IMR-90 (cell line): ENCODE results near the gene LRFN2. TPM values are rescaled to one million over a fixed set of nuclear protein-coding genes. Genes with fewer than 3 reads are reported as not detected.

Experiments
- ATAC-seq: fragments of 200-7000 bp; cut with Tn5 transposase; 2 replicates; pipeline ENCODE4 v1.9.1; 2020; ENCODE audit warnings: low read depth, mild to moderate bottlenecking, moderate library complexity
- BruUV-seq: library from RNA; stranded (reverse); fragments of 400-500 nt; replicated peaks from 2 replicates; lab custom pipeline; 2021; lab: Mats Ljungman, UMichigan
- CTCF ChIA-PET: fragments of 300-600 bp; formaldehyde crosslinking; extraction: SDS; loops from one replicate; lab custom pipeline; 2021; ENCODE audit warnings: antibody characterized with exemption; lab: Yijun Ruan, JAX
- POLR2A ChIA-PET: fragments of 300-600 bp; sonication (Branson Sonifier 250); formaldehyde crosslinking; loops from one replicate; lab custom pipeline; 2022; ENCODE audit warnings: antibody characterized with exemption; ENCODE audit not compliant: unreplicated experiment; lab: Charles Lee
- DNase-seq: peaks from one replicate; pipeline ENCODE4 v3.0.0; 2013
- H2AFZ ChIP-seq: replicated peaks from 2 replicates; pipeline ENCODE3; 2013; ENCODE audit warnings: low read length, mild to moderate bottlenecking; ENCODE audit not compliant: poor library complexity
- H2AK5ac ChIP-seq: 2 replicates; pipeline ENCODE4 v1.6.1; 2013; ENCODE audit warnings: low read depth, low read length, inconsistent platforms
- H2AK9ac ChIP-seq: replicated peaks from 2 replicates; pipeline ENCODE3; 2013; ENCODE audit warnings: mild to moderate bottlenecking, low read depth, low read length, moderate library complexity; ENCODE audit not compliant: poor library complexity
- H2BK120ac ChIP-seq: 2 replicates; pipeline ENCODE4 v1.6.1; 2013; ENCODE audit warnings: low read depth, low read length, inconsistent platforms
- H2BK15ac ChIP-seq: 3 replicates; pipeline ENCODE4 v1.6.1; 2013; ENCODE audit warnings: low read depth, low read length, inconsistent platforms
- H2BK20ac ChIP-seq: 2 replicates; pipeline ENCODE4 v1.6.1; 2013; ENCODE audit warnings: low read depth, mild to moderate bottlenecking, inconsistent platforms, low read length, moderate library complexity
- H2BK5ac ChIP-seq: 2 replicates; pipeline ENCODE4 v1.6.1; 2013; ENCODE audit warnings: mild to moderate bottlenecking, low read depth, low read length, inconsistent platforms; ENCODE audit not compliant: poor library complexity, severe bottlenecking
- H3K14ac ChIP-seq: replicated peaks from 2 replicates; pipeline ENCODE4 v1.6.1; 2013; ENCODE audit warnings: low read depth, low read length, inconsistent platforms
- H3K18ac ChIP-seq: 2 replicates; pipeline ENCODE4 v1.6.1; 2013; ENCODE audit warnings: low read depth, low read length, control low read depth
- H3K23ac ChIP-seq: 2 replicates; pipeline ENCODE4 v1.6.1; 2013; ENCODE audit warnings: low read depth, low read length, inconsistent platforms
- H3K27ac ChIP-seq: 2 replicates; pipeline ENCODE4 v1.5.1; 2013; ENCODE audit warnings: mild to moderate bottlenecking, control low read depth, low read length; ENCODE audit not compliant: insufficient read depth
- H3K27me3 ChIP-seq: 2 replicates; pipeline ENCODE4 v1.6.1; 2013; ENCODE audit warnings: low read length; ENCODE audit not compliant: control insufficient read depth, insufficient read depth
- H3K36me3 ChIP-seq: 2 replicates; pipeline ENCODE4 v1.6.1; 2013; ENCODE audit warnings: low read length, mixed read lengths; ENCODE audit not compliant: control insufficient read depth, insufficient read depth
- H3K4ac ChIP-seq: 2 replicates; pipeline ENCODE4 v1.6.1; 2013; ENCODE audit warnings: low read depth, low read length, inconsistent platforms
- H3K4me1 ChIP-seq: 2 replicates; pipeline ENCODE4 v1.6.1; 2013; ENCODE audit warnings: low read length, mixed read lengths; ENCODE audit not compliant: control insufficient read depth, insufficient read depth
- H3K4me2 ChIP-seq: 2 replicates; pipeline ENCODE4 v1.6.1; 2013; ENCODE audit warnings: low read depth, mild to moderate bottlenecking, control low read depth, low read length, moderate library complexity
- H3K4me3 ChIP-seq: 2 replicates; pipeline ENCODE4 v1.5.1; 2013; ENCODE audit warnings: low read depth, mild to moderate bottlenecking, control low read depth, low read length, moderate library complexity; ENCODE audit not compliant: insufficient read depth
- H3K56ac ChIP-seq: 2 replicates; pipeline ENCODE4 v1.6.1; 2013; ENCODE audit warnings: low read length, inconsistent platforms; ENCODE audit not compliant: insufficient read depth; ENCODE audit errors: extremely low read depth
- H3K79me1 ChIP-seq, 2 experiments: 2 replicates each; pipeline ENCODE4 v1.6.1; 2013; ENCODE audit warnings: low read length in 2 of 2, inconsistent platforms in 1 of 2, low read depth in 1 of 2
- H3K9ac ChIP-seq: 2 replicates; pipeline ENCODE4 v1.6.1; 2013; ENCODE audit warnings: low read depth, low read length, control low read depth
- H3K9me1 ChIP-seq: 2 replicates; pipeline ENCODE4 v1.6.1; 2013; ENCODE audit warnings: low read length, inconsistent platforms; ENCODE audit not compliant: insufficient read depth
- H3K9me3 ChIP-seq: 2 replicates; pipeline ENCODE4 v1.6.1; 2013; ENCODE audit warnings: low read length; ENCODE audit not compliant: control insufficient read depth, insufficient read depth
- H4K20me1 ChIP-seq: 2 replicates; pipeline ENCODE4 v1.6.1; 2013; ENCODE audit warnings: low read length, inconsistent platforms; ENCODE audit not compliant: insufficient read depth
- H4K5ac ChIP-seq: 2 replicates; pipeline ENCODE4 v1.6.1; 2013; ENCODE audit warnings: mild to moderate bottlenecking, low read depth, low read length, control low read depth
- H4K8ac ChIP-seq, 2 experiments: 2 replicates each; pipeline ENCODE4 v1.6.1; 2013; ENCODE audit warnings: low read depth in 2 of 2, low read length in 2 of 2, control low read depth in 1 of 2, inconsistent platforms in 1 of 2
- H4K91ac ChIP-seq: 2 replicates; pipeline ENCODE4 v1.6.1; 2013; ENCODE audit warnings: low read depth, low read length, inconsistent platforms; ENCODE audit not compliant: insufficient read depth
- BHLHE40 ChIP-seq: fragments of 150-350 bp; IDR thresholded peaks from 2 replicates; pipeline ENCODE4 v1.6.1; 2016; ENCODE audit warnings: mild to moderate bottlenecking, low read depth, low read length
- CEBPB ChIP-seq: IDR thresholded peaks from 2 replicates; pipeline ENCODE4 v1.6.1; 2012; ENCODE audit warnings: low read depth, low read length, improper control_type of control experiment
- CHD1 ChIP-seq: IDR thresholded peaks from 2 replicates; pipeline ENCODE4 v1.6.1; 2012; ENCODE audit warnings: low read depth, low read length, improper control_type of control experiment
- CTCF ChIP-seq: conservative IDR thresholded peaks from 2 replicates; pipeline ENCODE4 v1.5.1; 2012; ENCODE audit warnings: mild to moderate bottlenecking, low read depth, low read length, improper control_type of control experiment
- FOS ChIP-seq: fragments of 150-350 bp; IDR thresholded peaks from 2 replicates; pipeline ENCODE4 v1.6.1; 2016; ENCODE audit warnings: low read depth, low read length
- MAFK ChIP-seq: IDR thresholded peaks from 2 replicates; pipeline ENCODE4 v1.6.1; 2012; ENCODE audit warnings: low read depth, low read length, improper control_type of control experiment
- MAZ ChIP-seq: IDR thresholded peaks from 2 replicates; pipeline ENCODE4 v1.6.1; 2012; ENCODE audit warnings: low read depth, mild to moderate bottlenecking, low read length, improper control_type of control experiment, moderate library complexity, borderline replicate concordance
- MXI1 ChIP-seq: IDR thresholded peaks from 2 replicates; pipeline ENCODE4 v1.6.1; 2012; ENCODE audit warnings: low read depth, mild to moderate bottlenecking, low read length, moderate library complexity, borderline replicate concordance
- NFE2L2 ChIP-seq: fragments of 150-350 bp; IDR thresholded peaks from 2 replicates; pipeline ENCODE4 v1.6.1; 2016; ENCODE audit warnings: low read depth, mild to moderate bottlenecking, low read length
- POLR2A ChIP-seq: IDR thresholded peaks from 2 replicates; pipeline ENCODE4 v1.6.1; 2012; ENCODE audit warnings: mild to moderate bottlenecking, low read depth, low read length
- RAD21 ChIP-seq: IDR thresholded peaks from 2 replicates; pipeline ENCODE4 v1.6.1; 2012; ENCODE audit warnings: low read length, improper control_type of control experiment
- RCOR1 ChIP-seq: IDR thresholded peaks from 2 replicates; pipeline ENCODE4 v1.6.1; 2012; ENCODE audit warnings: mild to moderate bottlenecking, low read length, improper control_type of control experiment; ENCODE audit not compliant: insufficient replicate concordance
- RFX5 ChIP-seq: IDR thresholded peaks from 2 replicates; pipeline ENCODE4 v1.8.0; 2012; ENCODE audit warnings: low read depth, mild to moderate bottlenecking, low read length, moderate library complexity
- SMC3 ChIP-seq: fragments of 150-350 bp; IDR thresholded peaks from 2 replicates; pipeline ENCODE4 v1.6.1; 2016; ENCODE audit warnings: low read depth, mild to moderate bottlenecking, antibody characterized with exemption, low read length, moderate library complexity
- WGBS, 2 experiments: methylation state at CpG; one replicate each; pipeline versions ENCODE4 v1.1.5 to v1.1.7; 2013; ENCODE audit warnings: missing lambda C conversion rate in 2 of 2; ENCODE audit not compliant: insufficient read length in 1 of 2; ENCODE audit errors: extremely low coverage in 2 of 2; 5-methylcytosine and 5-hydroxymethylcytosine counted together
- dilution Hi-C: fragments of 300-500 bp; cut with HindIII; formaldehyde crosslinking; loops from one replicate; pipeline ENCODE4 v1.14.3; 2018; ENCODE audit warnings: low sequenced_read_pairs; ENCODE audit not compliant: unreplicated experiment
- in situ Hi-C: fragments of 300-500 bp; cut with MboI; formaldehyde crosslinking; loops from 3 replicates; pipeline ENCODE4 v1.14.3; 2019; ENCODE audit warnings: low sequenced_read_pairs, inconsistent platforms, mixed read lengths
- intact Hi-C: fragments of 100-400 bp; cut with micrococcal nuclease; formaldehyde crosslinking; loops from 2 replicates; pipeline ENCODE4 v1.10.0; 2022
- polyA plus RNA-seq, 3 experiments: library from polyadenylated mRNA; depleted of rRNA; stranded (reverse); fragments of >200 nt; gene quantifications; 2 replicates each; pipeline ENCODE4 v1.2.3, GENCODE V29; 2012; ENCODE audit warnings: low replicate concordance in 1 of 3
- total RNA-seq: library from RNA; depleted of rRNA; stranded (reverse); fragments of >200 nt; gene quantifications from 2 replicates; pipeline ENCODE4 v1.2.3, GENCODE V29; 2012
- TF ChIP-seq, protein P1 (sequence below): fragments of 150-350 bp; IDR thresholded peaks from 2 replicates; pipeline ENCODE4 v1.6.1; 2016; ENCODE audit warnings: low read depth, mild to moderate bottlenecking, low read length, moderate library complexity, borderline replicate concordance
- TF ChIP-seq, protein P2 (sequence below): fragments of 150-350 bp; IDR thresholded peaks from 2 replicates; pipeline ENCODE4 v1.6.1; 2017; ENCODE audit warnings: mild to moderate bottlenecking, antibody characterized with exemption, low read length, low read depth

LRFN2 gene
- total and polyA plus RNA-seq, 2 of the 4 experiments (the other 2 are of a cell fraction): not detected

GRCh38 chr6:40489798-40490197, 97.4 kb downstream of the LRFN2 start:
- ChIA-PET POLR2A (no interaction called here), CTCF (no interaction called here)
- no peak overlapping the region for H3K4me3 ChIP-seq
- H3K27ac ChIP-seq: no peak overlapping the region
- H2BK120ac ChIP-seq: no peak overlapping the region
- dilution Hi-C loops (no loop called here), in situ Hi-C loops (no loop called here), intact Hi-C loops (no loop called here)
- no peak overlapping the region for H3K18ac ChIP-seq
- no peaks in the 10 kb centered on the region for H3K27me3 ChIP-seq
- BruUV-seq: no TSS peak
- no peaks in the 10 kb centered on the region for H3K9me3 ChIP-seq
- H2BK5ac ChIP-seq: no peak overlapping the region
- H3K14ac ChIP-seq: no peak overlapping the region
- H4K5ac ChIP-seq: no peak overlapping the region
- H2BK15ac ChIP-seq: no peak overlapping the region
- no peaks in the 10 kb centered on the region for H3K9me1 ChIP-seq
- no peak overlapping the region for H2AK5ac ChIP-seq
- no peak overlapping the region for H3K56ac ChIP-seq
- 78% methylated on average over 3 of the region's 9 CpGs; no CpG with 5 or more reads in 1 of the 2 experiments for WGBS, 2 experiments
- no peak overlapping the region for H3K23ac ChIP-seq
- no peaks in the 10 kb centered on the region for H4K20me1 ChIP-seq
- no peak overlapping the region for H4K8ac ChIP-seq
- H2BK20ac ChIP-seq: no peak overlapping the region
- H3K79me1 ChIP-seq: no peaks in the 10 kb centered on the region
- no peak overlapping the region for H3K4ac ChIP-seq
- H2AFZ ChIP-seq: no peak overlapping the region
- ATAC-seq (no peak), DNase-seq (no peak)
- H4K91ac ChIP-seq: no peak overlapping the region
- no peak overlapping the region for H3K4me2 ChIP-seq
- TF ChIP-seq BHLHE40 (no peak), RCOR1 (no peak), POLR2A (no peak), CTCF (no peak), MAZ (no peak), CHD1 (no peak), CEBPB (no peak), SMC3 (no peak), FOS (no peak), NFE2L2 (no peak), MAFK (no peak), RAD21 (no peak), RFX5 (no peak), MXI1 (no peak)
- TF ChIP-seq, protein P1, sequence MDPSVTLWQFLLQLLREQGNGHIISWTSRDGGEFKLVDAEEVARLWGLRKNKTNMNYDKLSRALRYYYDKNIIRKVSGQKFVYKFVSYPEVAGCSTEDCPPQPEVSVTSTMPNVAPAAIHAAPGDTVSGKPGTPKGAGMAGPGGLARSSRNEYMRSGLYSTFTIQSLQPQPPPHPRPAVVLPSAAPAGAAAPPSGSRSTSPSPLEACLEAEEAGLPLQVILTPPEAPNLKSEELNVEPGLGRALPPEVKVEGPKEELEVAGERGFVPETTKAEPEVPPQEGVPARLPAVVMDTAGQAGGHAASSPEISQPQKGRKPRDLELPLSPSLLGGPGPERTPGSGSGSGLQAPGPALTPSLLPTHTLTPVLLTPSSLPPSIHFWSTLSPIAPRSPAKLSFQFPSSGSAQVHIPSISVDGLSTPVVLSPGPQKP: no peak
- TF ChIP-seq, protein P2, sequence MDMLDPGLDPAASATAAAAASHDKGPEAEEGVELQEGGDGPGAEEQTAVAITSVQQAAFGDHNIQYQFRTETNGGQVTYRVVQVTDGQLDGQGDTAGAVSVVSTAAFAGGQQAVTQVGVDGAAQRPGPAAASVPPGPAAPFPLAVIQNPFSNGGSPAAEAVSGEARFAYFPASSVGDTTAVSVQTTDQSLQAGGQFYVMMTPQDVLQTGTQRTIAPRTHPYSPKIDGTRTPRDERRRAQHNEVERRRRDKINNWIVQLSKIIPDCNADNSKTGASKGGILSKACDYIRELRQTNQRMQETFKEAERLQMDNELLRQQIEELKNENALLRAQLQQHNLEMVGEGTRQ: no peak
- no peaks in the 10 kb centered on the region for H3K36me3 ChIP-seq
- H2AK9ac ChIP-seq: no peak overlapping the region
- no peaks in the 10 kb centered on the region for H3K4me1 ChIP-seq
- H3K9ac ChIP-seq: no peak overlapping the region
